ENCODE measurements around the gene GPSM1.

GRCh38 chr9:136395020-136395340, 67.6 kb downstream of the GPSM1 start:
- TF ChIP-seq POLR2AphosphoS5 (IDR thresholded peaks at IDR 0.05; ENCODE audit: low read depth) (no peak; the same call in 1 of the 2 replicates), CTCF (IDR thresholded peaks at IDR 0.05; ENCODE audit: insufficient read depth, low read length) (no peak), GABPA (IDR thresholded peaks at IDR 0.05; ENCODE audit: low read depth) (no peak), SPI1 (IDR thresholded peaks at IDR 0.05; ENCODE audit: borderline replicate concordance, low read depth) (no peak)

Data from HL-60 (cell line).